Right atrium auricular region (tissue), 2 donors: ENCODE measurements around the gene UVRAG. TPM values are rescaled to one million over a fixed set of nuclear protein-coding genes. Genes with fewer than 3 reads are reported as not detected.
"Not testable (repeated sequence)": the region's sequence is repeated elsewhere in the genome, so short reads cannot be mapped to it uniquely, and the experiment has no call there.

Experiments used
- DNase-seq: peaks from one replicate; pipeline ENCODE4 v3.0.0-alpha.2; 2019; ENCODE audit warnings: low spot score
- H3K27ac ChIP-seq, 2 donors: fragments of 200-600 bp; sonication (generic); 1 replicate in 1 of 2; 2 replicates in 1 of 2; pipeline ENCODE4 v1.5.1; 2016 to 2019
- H3K27me3 ChIP-seq, 2 donors: fragments of 200-600 bp; sonication (generic); one replicate each; pipeline versions ENCODE4 v1.5.1 to v1.6.0; 2017 to 2019
- H3K36me3 ChIP-seq: fragments of 200-600 bp; sonication (generic); one replicate; pipeline ENCODE4 v1.5.1; 2016
- H3K4me1 ChIP-seq, 2 donors: fragments of 200-600 bp; sonication (generic); one replicate each; pipeline versions ENCODE4 v1.5.1 to v1.6.0; 2017 to 2019
- H3K4me3 ChIP-seq, 2 donors: fragments of 200-600 bp; sonication (generic); 1 replicate in 1 of 2; 2 replicates in 1 of 2; pipeline ENCODE4 v1.5.1; 2017 to 2019; ENCODE audit warnings: mild to moderate bottlenecking in 1 of 2, moderate library complexity in 1 of 2
- H3K9me3 ChIP-seq, 2 donors: fragments of 200-600 bp; sonication (generic); one replicate each; pipeline ENCODE4 v1.5.1; 2019
- total RNA-seq, 2 donors: library from RNA; depleted of rRNA; stranded (reverse); fragments of >200 nt; gene quantifications; one replicate each; pipeline ENCODE4 v1.1.0, GENCODE V29; 2016
- TF ChIP-seq, protein P1 (sequence below), 2 donors: fragments of 200-600 bp; sonication (generic); IDR thresholded peaks; one replicate each; pipeline ENCODE4 v1.5.1; 2019; ENCODE audit warnings: antibody characterized with exemption in 2 of 2

Gene UVRAG
- total RNA-seq, 2 donors from 2014 or later = 13.2 to 13.9 TPM

DNA sequence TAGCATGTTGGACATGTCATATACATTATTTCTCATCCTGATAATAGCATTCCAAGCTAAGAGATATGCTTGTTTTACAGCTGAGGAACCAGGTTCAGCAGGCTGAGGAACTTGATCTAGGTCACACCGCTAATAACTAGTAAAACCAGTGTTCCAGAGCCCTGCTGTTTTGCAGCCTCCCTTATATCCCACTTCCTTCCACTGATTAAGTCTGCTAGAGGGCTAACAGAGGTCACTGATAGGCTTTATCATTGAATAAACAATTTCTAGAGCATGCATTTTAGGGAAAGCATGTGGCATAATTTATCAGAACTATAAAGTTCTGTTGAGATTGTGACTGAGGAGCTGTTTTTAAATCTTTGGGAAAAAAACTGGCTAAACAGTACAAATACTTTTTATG, 54.0 kb downstream of the UVRAG start:
- Histone ChIP-seq H3K4me1 (peaks cover 0 to 23% of the 10 kb centered on the region in 2 donors), H3K4me3 (no peak overlapping the region), H3K36me3 (no peaks in the 10 kb centered on the region), H3K27me3 (no peaks in the 10 kb centered on the region), H3K27ac (no peak overlapping the region), H3K9me3 (no peaks in the 10 kb centered on the region)
- DNase-seq = no peak
- TF ChIP-seq, protein P1, sequence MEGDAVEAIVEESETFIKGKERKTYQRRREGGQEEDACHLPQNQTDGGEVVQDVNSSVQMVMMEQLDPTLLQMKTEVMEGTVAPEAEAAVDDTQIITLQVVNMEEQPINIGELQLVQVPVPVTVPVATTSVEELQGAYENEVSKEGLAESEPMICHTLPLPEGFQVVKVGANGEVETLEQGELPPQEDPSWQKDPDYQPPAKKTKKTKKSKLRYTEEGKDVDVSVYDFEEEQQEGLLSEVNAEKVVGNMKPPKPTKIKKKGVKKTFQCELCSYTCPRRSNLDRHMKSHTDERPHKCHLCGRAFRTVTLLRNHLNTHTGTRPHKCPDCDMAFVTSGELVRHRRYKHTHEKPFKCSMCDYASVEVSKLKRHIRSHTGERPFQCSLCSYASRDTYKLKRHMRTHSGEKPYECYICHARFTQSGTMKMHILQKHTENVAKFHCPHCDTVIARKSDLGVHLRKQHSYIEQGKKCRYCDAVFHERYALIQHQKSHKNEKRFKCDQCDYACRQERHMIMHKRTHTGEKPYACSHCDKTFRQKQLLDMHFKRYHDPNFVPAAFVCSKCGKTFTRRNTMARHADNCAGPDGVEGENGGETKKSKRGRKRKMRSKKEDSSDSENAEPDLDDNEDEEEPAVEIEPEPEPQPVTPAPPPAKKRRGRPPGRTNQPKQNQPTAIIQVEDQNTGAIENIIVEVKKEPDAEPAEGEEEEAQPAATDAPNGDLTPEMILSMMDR (IDR thresholded peaks at IDR 0.05) = no peak

DNA sequence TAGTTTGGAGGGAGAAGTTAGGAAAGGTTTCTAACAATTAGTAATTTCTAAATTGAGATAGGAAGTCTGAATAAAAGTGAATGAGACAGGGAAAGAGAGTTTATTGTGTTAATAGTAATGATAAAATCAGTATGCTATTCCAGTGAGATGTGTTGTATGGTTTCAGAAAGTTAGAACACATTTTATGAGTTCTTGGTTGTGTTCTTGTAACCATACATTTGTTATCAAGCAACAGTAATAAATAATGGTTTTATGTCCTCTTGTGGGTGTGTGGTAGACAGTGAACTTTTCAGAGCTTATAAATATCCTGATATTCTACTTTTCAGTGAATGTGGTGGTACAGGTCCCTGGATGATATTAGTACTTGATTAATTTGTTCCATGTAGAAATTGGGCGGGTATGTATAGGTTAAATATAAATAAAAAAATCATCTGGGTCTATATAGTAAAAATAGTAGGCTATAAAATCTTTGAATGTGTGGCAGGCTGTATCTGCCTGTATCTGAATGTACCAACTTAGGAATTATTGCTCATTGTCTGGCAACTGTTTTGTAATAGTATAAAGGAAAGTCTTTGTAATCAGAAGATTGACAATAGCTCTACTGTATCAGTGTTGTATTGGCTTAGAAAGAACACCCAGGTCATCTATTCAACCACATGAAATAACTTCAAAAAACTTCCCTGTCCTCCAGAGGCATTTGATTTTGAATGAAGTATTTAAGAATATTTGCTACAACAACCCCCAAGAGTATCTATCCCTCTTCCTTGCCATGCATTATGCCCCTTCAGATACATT, 54.8 kb downstream of the UVRAG start:
- TF ChIP-seq, protein P1 (IDR thresholded peaks at IDR 0.05) = no peak
- Histone ChIP-seq H3K4me1 (peaks cover 0 to 23% of the 10 kb centered on the region in 2 donors), H3K4me3 (no peak overlapping the region), H3K9me3 (no peaks in the 10 kb centered on the region), H3K27ac (no peak overlapping the region), H3K27me3 (no peaks in the 10 kb centered on the region), H3K36me3 (no peaks in the 10 kb centered on the region)
- no peak for DNase-seq

DNA sequence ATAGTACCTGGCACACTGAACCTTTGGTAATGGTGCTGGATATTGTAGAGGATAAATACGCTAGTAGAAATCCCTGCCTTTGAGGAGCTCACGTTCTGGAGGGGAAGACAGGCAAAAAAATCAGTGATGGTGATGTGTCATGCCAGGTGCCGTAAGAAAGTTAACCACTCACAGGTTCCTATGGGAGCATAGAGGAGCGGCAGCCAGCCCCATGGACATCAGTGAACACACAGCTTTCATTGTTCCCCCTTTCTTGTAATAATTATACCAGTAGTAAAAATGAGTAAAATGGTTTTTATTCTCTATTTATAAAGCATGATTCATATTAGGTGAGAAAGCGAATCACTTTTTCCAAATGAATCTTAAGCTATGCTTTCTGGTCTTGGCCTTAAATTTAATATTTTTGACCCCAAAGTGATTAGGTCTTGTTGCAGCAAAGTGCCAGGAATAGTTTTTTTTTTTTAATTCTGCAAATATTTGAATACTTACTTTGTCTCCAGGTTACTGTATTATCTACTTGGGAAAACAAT, 57.9 kb downstream of the UVRAG start:
- no peak overlapping the region for H3K4me3 ChIP-seq
- H3K4me1 ChIP-seq = peaks cover 0 to 14% of the 10 kb centered on the region in 2 donors
- DNase-seq = no peak
- H3K36me3 ChIP-seq = no peaks in the 10 kb centered on the region
- no peaks in the 10 kb centered on the region for H3K9me3 ChIP-seq
- H3K27ac ChIP-seq = no peak overlapping the region
- TF ChIP-seq, protein P1 (IDR thresholded peaks at IDR 0.05) = no peak
- H3K27me3 ChIP-seq = no peaks in the 10 kb centered on the region

DNA sequence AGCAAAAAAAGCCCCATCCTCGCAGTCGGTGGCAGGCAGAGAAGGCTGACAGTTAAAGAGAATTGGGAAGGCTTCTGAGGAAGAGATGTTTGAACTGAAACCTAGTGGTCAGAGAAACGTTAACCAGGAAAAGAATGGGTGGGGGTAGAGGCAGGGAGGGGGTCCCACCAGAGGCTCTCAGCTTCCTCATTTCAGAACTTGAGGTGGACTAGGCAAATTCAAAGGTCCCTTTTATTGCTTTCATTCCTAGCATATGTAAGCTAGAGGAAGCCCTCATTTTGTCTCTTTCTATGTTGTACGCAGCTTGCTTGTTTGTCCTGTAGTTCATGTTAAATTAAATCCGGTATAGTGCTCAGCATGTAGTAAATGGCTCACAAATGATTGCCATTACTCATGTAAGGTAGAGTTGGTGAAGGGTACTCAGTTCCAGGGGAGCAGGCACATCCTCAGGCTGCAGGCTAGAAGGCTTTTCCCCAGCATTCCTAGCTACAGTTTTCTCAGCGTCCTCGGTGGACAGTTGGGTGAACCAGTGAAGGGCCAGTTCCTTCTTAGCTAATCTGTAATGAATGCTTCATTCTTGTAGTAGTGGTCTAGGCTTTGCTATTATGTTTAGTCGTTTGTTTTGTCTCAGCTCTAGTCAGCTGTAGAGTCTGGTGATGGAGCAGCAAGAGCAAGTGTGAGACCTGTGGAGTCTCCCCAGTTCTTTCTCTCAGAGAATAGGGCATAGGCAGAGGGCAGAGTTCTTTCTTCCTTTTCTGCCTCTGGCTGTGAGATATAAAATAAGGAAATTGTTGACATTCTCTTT, 58.6 kb downstream of the UVRAG start:
- H3K27ac ChIP-seq = no peak overlapping the region
- H3K36me3 ChIP-seq = no peaks in the 10 kb centered on the region
- TF ChIP-seq, protein P1 (IDR thresholded peaks at IDR 0.05) = no peak
- H3K27me3 ChIP-seq = no peaks in the 10 kb centered on the region
- no peaks in the 10 kb centered on the region for H3K9me3 ChIP-seq
- no peak for DNase-seq
- H3K4me3 ChIP-seq = no peak overlapping the region
- peaks cover 0 to 7% of the 10 kb centered on the region in 2 donors for H3K4me1 ChIP-seq

DNA sequence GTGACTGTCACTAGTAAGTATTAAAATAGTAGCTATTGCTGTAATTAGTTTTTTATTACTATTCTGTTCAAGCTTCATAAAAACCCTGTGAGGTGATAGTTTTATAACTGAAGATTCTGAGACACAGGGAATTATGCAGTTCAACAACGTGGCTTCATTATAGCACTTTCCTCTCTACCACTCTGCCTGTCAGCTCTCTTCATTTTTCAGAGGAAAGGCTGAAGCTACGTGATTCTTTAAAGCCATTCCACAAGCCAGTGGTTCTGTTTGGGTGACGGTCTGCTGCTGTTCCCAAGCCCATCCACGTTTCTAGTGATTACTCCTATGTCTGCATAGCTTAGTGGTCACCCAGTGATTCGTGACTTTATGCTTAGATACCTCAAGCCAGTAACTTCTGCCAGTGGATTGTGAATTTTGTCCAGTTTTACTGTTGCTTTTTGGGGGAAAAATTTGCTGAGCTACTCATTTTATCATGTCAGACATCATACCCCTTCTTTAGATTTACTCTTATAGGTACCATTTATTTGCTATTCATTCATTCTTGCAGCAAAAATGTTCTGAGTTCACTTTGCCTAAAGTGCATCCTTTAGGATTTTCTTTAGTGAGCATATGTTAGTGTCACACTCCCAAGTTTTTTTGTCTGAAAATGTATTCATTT, 59.8 kb downstream of the UVRAG start:
- H3K4me1 ChIP-seq = no peaks in the 10 kb centered on the region
- no peak for DNase-seq
- H3K27me3 ChIP-seq = no peaks in the 10 kb centered on the region
- no peaks in the 10 kb centered on the region for H3K9me3 ChIP-seq
- H3K27ac ChIP-seq = no peak overlapping the region
- no peak overlapping the region for H3K4me3 ChIP-seq
- TF ChIP-seq, protein P1 (IDR thresholded peaks at IDR 0.05) = no peak
- H3K36me3 ChIP-seq = no peaks in the 10 kb centered on the region

DNA sequence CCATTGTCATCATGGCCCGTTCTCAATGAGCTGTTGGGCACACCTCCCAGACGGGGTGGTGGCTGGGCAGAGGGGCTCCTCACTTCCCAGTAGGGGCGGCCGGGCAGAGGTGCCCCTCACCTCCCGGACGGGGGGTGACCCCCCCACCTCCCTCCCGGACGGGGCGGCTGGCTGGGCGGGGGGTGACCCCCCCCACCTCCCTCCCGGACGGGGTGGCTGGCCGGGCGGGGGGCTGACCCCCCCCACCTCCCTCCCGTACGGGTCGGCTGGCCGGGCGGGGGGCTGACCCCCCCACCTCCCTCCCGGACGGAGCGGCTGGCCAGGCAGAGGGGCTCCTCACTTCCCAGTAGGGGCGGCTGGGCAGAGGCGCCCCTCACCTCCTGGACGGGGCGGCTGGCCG, 62.3 kb downstream of the UVRAG start:
- not testable (repeated sequence) for H3K27ac ChIP-seq

DNA sequence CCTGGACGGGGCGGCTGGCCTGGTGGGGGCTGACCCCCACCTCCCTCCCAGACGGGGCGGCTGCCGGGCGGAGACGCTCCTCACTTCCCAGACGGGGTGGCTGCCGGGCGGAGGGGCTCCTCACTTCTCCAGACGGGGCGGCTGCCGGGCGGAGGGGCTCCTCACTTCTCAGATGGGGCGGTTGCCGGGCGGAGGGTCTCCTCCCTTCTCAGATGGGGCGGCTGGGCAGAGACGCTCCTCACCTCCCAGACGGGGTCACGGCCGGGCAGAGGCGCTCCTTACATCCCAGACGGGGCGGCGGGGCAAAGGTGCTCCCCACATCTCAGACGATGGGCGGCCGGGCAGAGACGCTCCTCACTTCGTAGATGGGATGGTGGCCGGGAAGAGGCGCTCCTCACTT, 62.9 kb downstream of the UVRAG start:
- H3K9me3 ChIP-seq, H3K4me3 ChIP-seq, DNase-seq, H3K4me1 ChIP-seq, H3K27me3 ChIP-seq, H3K36me3 ChIP-seq, H3K27ac ChIP-seq: not testable (repeated sequence)

More for the DNA sequence above, 62.3 kb downstream of the UVRAG start:
- H3K9me3 ChIP-seq, H3K4me1 ChIP-seq, H3K36me3 ChIP-seq, DNase-seq, H3K4me3 ChIP-seq, H3K27me3 ChIP-seq: not testable (repeated sequence)
